ENCODE data around the gene ST6GALNAC2.

DNA sequence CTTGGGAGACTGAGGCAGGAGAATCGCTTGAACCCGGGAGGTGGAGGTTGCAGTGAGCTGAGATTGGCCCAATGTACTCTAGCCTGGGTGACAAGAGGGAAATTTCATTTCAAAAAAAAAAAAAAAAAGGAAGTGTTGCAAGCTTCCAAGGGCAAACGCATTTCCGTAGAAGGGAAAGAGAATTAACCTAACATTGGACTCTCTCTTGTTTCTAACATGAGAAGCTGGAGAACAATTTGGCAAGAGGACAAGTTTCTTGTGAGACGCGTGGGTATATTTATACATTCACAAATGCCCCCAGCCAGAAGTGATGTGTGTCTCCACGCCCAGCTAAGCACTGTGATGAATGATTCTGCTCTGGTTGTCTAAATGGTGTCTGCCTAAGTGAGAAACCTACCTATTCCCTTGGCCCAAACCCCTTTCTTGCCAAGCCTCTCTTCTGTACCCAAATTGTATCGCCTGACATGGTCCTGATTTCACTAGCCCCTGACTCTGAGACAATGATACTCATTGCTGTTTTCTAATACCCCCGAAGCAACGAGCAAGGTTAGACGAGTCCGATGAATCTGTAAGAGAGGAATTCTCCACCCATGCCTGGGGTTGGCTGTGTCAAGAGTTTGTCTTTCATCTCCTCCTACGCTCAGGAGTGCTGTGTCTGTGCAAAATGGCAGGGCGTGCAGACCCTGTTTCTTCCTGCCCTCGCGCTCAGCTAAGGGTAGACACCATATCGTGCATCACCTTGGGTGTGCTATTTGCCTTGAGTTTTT, 14.2 kb upstream of the ST6GALNAC2 start:
- TF ChIP-seq, protein P1, sequence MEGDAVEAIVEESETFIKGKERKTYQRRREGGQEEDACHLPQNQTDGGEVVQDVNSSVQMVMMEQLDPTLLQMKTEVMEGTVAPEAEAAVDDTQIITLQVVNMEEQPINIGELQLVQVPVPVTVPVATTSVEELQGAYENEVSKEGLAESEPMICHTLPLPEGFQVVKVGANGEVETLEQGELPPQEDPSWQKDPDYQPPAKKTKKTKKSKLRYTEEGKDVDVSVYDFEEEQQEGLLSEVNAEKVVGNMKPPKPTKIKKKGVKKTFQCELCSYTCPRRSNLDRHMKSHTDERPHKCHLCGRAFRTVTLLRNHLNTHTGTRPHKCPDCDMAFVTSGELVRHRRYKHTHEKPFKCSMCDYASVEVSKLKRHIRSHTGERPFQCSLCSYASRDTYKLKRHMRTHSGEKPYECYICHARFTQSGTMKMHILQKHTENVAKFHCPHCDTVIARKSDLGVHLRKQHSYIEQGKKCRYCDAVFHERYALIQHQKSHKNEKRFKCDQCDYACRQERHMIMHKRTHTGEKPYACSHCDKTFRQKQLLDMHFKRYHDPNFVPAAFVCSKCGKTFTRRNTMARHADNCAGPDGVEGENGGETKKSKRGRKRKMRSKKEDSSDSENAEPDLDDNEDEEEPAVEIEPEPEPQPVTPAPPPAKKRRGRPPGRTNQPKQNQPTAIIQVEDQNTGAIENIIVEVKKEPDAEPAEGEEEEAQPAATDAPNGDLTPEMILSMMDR (IDR thresholded peaks at IDR 0.05), result no peak
- TF ChIP-seq POLR2A (IDR thresholded peaks at IDR 0.05) (no peak), POLR2AphosphoS5 (IDR thresholded peaks at IDR 0.05) (no peak)
